Left lobe of liver (tissue), 2 donors: ENCODE measurements around the gene ATP1A2. TPM values are rescaled to one million over a fixed set of nuclear protein-coding genes. Genes with fewer than 3 reads are reported as not detected.
A peak's percentile ranks its signal among the peaks of the same experiment; 100 is the strongest.
"Not testable (repeated sequence)": the region's sequence is repeated elsewhere in the genome, so short reads cannot be mapped to it uniquely, and the experiment has no call there.

Experiments
- ATAC-seq: fragments of 200-7000 bp; cut with Tn5 transposase; one replicate; pipeline ENCODE4 v1.9.1; 2020; ENCODE audit warnings: mild to moderate bottlenecking, moderate library complexity
- DNase-seq: peaks from one replicate; pipeline ENCODE4 v3.0.0-alpha.2; 2020; ENCODE audit warnings: low spot score
- total RNA-seq: library from RNA; stranded (reverse); gene quantifications from one replicate; pipeline ENCODE4 v1.2.1, GENCODE V29; 2021
- donor health status: DM: no; HTN: no; CAD: no; lungs with moderate emphysema.
- donor health status: DM: no; HTN: yes; CAD: no.

The ATP1A2 gene
- total RNA-seq, 1 donor from 2014 or later: 0.45 TPM

DNA sequence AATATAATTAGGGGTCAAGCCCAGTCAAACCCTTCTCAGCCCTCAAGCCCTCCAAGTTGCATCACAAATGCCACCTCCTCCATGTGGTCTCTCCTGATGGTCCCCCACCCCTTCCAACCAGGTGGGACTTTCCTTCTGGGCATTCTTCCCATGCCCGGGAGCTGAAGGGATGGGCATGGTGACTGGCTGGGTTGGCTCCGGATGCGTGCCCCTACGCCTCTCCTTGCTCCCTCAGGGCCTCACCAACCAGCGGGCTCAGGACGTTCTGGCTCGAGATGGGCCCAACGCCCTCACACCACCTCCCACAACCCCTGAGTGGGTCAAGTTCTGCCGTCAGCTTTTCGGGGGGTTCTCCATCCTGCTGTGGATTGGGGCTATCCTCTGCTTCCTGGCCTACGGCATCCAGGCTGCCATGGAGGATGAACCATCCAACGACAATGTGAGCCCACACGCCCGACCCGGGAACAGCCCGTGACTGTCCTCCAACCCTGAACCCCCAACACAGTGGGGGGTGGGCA is 7.5 kb downstream of the ATP1A2 start:
- ATAC-seq (no peak), DNase-seq (no peak)

DNA sequence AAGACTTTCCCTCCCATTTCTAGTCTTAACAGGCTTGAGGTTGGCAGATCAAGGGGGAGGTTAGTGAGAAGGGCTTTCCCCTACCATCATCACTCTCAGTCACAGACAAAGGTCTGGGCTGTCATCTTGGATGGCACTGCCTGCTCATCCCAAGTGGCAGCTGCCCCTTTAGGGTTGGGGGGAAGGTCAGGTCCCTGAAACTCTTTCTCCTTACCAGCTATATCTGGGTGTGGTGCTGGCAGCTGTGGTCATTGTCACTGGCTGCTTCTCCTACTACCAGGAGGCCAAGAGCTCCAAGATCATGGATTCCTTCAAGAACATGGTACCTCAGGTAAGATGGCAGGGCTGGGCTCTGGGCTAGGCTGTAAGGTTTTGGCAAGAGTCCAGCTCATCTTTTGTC is 8.2 kb downstream of the ATP1A2 start:
- DNase-seq: no peak

GRCh38 chr1:160124705-160125478 is 9.3 kb downstream of the ATP1A2 start:
- no peak for ATAC-seq
- no peak for DNase-seq

More for the DNA sequence above, 8.2 kb downstream of the ATP1A2 start:
- ATAC-seq: no peak

DNA sequence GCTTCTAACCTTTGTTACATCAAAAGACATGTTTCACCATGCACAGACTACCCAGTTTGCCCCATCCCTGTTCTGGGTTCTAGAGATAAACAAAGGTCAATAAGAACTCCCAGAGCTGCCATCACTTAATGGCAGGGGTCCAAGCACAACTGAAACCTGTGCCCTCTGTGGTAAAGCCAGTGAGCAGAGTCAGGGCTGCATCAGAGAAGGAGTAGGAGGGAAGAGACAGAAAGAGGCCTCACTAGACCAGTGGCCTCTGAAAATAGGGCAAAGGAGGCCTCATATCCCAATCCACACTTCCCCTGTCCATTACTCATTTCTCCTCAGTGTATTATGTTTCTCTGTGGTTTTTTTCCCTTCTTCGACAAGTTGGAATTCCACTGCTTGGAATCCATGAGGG is 10.2 kb downstream of the ATP1A2 start:
- ATAC-seq: no peak
- DNase-seq: no peak

- not testable (repeated sequence) for DNase-seq, ATAC-seq
Observed at GRCh38 chr1:160126342-160126741, 10.8 kb downstream of the ATP1A2 start.

DNA sequence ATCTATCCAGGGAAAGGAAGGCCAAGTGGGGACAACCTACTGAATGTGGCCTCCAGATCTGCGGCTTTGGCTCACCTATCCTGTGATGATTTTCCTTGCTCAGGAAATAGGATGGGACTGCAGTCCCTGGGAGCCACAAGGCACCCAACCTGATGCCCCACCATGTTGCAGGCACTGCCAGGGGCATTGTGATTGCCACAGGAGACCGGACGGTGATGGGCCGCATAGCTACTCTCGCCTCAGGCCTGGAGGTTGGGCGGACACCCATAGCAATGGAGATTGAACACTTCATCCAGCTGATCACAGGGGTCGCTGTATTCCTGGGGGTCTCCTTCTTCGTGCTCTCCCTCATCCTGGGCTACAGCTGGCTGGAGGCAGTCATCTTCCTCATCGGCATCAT is 11.8 kb downstream of the ATP1A2 start:
- ATAC-seq: no peak
- DNase-seq: no peak

DNA sequence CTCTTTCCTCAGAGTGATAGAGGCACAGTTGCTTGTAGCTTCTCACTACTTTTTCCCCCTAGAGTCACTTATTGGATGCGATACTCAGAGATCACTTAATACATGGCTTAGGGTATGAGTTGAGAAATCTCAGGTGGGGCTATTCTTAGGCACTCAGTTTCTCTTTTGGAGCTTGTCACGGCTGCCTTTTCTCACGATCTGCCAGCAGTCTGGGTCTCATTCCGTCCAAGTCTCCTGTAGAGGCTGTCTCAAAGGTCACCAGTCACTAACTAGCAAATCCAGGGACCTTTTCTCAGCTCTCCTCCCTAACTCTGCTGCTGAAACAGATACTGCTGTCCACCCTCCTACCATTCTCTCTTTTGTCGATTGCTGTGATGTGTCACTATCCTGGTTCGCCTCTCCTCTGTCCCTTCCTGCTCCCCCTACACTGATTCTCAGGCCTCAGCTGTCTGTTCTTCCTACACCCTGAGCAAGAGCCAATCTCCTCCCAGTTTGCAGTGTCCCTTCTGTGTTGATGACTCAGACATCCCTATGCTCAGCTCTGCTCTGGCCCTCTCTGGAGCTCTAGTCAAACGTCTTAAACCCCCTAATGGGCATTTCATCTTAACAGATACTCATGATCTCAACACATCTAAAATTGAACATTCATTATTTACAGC is 12.4 kb downstream of the ATP1A2 start:
- DNase-seq (no peak), ATAC-seq (no peak)

DNA sequence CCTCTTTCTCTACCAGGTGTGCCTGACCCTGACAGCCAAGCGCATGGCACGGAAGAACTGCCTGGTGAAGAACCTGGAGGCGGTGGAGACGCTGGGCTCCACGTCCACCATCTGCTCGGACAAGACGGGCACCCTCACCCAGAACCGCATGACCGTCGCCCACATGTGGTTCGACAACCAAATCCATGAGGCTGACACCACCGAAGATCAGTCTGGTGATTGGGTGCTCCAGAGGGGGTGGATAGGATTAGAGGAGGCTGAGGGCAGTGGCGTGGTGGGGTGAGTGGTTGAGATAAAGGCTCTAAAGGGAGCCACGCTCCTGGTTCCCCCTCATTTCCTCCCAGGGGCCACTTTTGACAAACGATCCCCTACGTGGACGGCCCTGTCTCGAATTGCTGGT is 13.1 kb downstream of the ATP1A2 start:
- ATAC-seq (no peak), DNase-seq (no peak)

DNA sequence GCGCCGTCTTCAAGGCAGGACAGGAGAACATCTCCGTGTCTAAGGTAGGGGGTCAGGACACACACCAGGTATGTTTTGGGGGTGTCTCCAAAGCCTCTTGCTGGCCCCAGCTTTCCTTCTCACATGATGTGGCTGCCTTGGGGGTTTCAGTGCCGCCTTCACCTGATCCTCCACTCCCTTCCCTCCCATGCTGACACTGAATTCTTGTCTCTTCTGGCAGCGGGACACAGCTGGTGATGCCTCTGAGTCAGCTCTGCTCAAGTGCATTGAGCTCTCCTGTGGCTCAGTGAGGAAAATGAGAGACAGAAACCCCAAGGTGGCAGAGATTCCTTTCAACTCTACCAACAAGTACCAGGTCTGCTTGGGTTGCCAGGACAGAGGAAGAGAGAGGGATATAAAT is 13.5 kb downstream of the ATP1A2 start:
- no peak for ATAC-seq
- DNase-seq: no peak

- ATAC-seq: no peak
Observed at GRCh38 chr1:160129558-160129957, 14.0 kb downstream of the ATP1A2 start.

DNA sequence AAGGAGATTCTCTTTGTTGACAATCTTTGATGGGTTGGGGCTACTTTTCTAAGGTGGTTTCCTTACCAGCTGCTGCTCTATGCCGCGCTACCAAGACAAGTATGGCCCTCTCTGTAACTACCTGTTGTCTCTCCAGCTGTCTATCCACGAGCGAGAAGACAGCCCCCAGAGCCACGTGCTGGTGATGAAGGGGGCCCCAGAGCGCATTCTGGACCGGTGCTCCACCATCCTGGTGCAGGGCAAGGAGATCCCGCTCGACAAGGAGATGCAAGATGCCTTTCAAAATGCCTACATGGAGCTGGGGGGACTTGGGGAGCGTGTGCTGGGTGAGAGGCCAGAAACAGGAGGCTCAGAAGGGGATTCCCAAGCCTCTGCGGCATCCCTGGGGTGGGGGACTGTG is 14.4 kb downstream of the ATP1A2 start:
- ATAC-seq (no peak), DNase-seq (no peak)

More at GRCh38 chr1:160129558-160129957, 14.0 kb downstream of the ATP1A2 start:
- DNase-seq: no peak

GRCh38 chr1:160130486-160130885 is 14.9 kb downstream of the ATP1A2 start:
- ATAC-seq (no peak), DNase-seq (no peak)

- ATAC-seq (no peak), DNase-seq (no peak)
Observed at GRCh38 chr1:160130939-160131338, 15.4 kb downstream of the ATP1A2 start.

GRCh38 chr1:160131803-160132565 is 16.4 kb downstream of the ATP1A2 start:
- ATAC-seq (peak; percentile 73), DNase-seq (no peak)

DNA sequence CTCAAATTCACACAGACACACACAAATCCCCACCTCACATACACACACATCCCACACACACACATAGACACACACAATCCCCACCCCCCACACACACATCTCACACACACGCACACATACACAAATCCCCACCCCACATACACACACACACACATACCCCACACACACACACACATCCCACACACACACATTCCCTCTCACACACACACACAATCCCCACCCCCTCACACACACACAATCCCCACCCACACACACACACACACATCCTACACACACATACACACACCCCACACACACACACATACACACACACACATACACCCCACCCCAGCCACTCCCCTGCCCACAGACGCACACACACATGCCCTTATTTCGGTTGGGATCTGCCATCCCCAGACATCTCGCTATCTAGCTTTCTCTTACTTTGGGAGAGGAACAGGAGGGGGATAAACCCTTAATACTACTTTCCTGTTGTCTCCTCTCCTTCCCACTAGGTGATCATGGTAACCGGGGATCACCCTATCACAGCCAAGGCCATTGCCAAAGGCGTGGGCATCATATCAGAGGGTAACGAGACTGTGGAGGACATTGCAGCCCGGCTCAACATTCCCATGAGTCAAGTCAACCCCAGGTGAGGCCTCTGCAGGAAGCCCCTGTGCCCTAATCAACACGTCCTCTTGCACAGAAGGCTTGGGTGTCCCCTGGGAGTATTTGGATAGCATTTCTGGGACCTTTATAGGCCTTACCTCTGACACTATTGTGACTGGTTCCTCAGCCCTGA is 18.6 kb downstream of the ATP1A2 start:
- DNase-seq (no peak), ATAC-seq (no peak)

DNA sequence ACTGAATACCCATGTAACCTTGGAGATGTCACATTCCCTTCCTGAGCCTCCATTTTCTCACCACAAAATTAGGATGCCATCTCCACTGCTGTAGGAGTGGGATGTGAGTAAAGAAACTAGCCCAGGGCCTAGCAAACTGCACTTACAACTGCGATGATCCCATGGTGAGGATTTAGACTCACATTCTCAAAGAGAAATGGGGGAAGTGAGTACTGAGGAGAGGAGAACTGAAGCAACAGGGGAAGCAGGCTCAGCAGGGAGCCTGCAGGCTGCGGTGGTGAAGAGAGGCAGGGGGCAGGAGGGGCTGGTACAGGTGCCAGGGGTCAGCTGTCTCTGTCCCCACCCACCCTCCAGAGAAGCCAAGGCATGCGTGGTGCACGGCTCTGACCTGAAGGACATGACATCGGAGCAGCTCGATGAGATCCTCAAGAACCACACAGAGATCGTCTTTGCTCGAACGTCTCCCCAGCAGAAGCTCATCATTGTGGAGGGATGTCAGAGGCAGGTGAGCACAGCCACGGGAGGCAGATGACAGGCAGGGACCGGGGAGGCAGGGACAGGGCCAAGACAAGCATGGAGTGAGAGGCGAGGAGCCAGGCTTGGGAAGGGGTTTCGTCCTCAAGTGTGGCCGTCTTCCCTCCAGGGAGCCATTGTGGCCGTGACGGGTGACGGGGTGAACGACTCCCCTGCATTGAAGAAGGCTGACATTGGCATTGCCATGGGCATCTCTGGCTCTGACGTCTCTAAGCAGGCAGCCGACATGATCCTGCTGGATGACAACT is 19.4 kb downstream of the ATP1A2 start:
- no peak for ATAC-seq
- DNase-seq: no peak

DNA sequence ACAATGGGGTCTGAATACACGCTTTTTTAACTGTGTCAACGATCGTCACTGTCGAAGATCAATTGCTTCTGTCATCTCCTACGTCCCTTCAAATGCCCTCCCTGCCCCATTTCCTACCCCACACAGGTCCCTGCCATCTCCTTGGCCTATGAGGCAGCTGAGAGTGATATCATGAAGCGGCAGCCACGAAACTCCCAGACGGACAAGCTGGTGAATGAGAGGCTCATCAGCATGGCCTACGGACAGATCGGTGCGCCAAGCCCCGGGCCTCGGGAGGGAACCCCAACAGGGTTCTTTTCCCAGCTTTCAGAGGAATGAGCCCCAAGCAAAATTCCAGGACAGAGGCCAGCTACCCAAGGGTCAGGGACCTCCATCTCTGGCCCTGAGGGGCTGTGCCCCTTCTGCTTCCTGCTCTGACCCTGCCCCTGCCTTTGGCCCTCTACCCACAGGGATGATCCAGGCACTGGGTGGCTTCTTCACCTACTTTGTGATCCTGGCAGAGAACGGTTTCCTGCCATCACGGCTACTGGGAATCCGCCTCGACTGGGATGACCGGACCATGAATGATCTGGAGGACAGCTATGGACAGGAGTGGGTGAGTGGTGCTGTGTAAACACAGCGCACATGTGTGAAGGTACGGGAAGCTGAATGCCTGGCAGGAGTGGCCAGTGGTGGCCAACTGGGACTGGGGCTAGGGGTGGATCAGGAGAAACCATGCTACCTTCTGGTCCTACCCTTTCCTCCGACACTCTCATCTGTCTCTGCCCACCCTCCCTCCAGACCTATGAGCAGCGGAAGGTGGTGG is 20.8 kb downstream of the ATP1A2 start:
- DNase-seq (no peak), ATAC-seq (no peak)

GRCh38 chr1:160136926-160137200 is 21.3 kb downstream of the ATP1A2 start:
- ATAC-seq: no peak
- no peak for DNase-seq

DNA sequence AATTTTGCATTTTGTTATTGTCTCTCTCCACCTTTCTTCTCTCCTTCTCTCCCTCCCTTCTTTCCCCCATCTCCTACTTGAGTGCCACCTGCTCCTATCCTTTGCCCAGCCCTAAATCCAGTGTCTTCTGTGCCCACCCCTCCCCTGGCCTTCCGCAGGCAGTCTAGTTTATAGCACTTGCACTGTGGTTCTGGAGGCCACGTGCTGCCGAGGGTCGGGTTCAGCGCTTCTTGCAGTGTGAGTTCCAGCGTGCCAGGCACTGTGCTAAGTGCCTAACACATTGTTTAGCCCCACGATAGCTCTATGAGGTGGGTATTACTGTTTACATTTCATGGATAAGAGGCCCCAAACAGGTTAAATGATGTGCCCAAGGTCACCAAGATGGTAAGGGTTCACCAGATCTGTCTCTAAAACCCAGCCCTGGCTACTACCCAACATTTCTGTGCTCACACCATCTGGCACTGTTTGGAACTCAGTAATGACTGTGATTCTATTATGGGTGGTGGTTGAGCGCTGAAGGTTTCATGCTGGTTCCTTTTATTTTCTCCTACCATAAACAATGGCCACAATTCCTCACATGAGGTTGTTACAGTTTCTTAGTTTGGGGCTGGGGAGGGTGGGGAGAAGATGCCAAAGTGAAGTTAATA is 21.8 kb downstream of the ATP1A2 start:
- ATAC-seq (no peak), DNase-seq (no peak)
